GM23338 (cell line): Measurements from ENCODE around the gene GPR63. TPM values are rescaled to one million over a fixed set of nuclear protein-coding genes. Genes with fewer than 3 reads are reported as not detected.

Experiments used
- ATAC-seq: fragments of 200-7000 bp; cut with Tn5 transposase; 3 replicates; pipeline ENCODE4 v1.9.1; 2020
- DNase-seq: peaks from one replicate; pipeline ENCODE4 v3.0.0-alpha.2; 2015; ENCODE audit warnings: low spot score
- H2AFZ ChIP-seq: fragments of 200-600 bp; sonication (generic); 2 replicates; pipeline ENCODE4 v1.8.0; 2016; ENCODE audit warnings: antibody characterized with exemption, mild to moderate bottlenecking, moderate library complexity
- H3F3A ChIP-seq: fragments of 200-600 bp; sonication (generic); replicated peaks from 2 replicates; pipeline ENCODE4 v1.8.0; 2017; ENCODE audit warnings: antibody characterized with exemption, mixed run types, low read depth
- H3K27ac ChIP-seq: fragments of 200-600 bp; sonication (generic); 2 replicates; pipeline ENCODE4 v1.6.1; 2016; ENCODE audit warnings: low read depth
- H3K27me3 ChIP-seq: fragments of 200-600 bp; sonication (generic); 2 replicates; pipeline ENCODE4 v1.8.0; 2016; ENCODE audit warnings: mild to moderate bottlenecking, mixed run types, moderate library complexity; ENCODE audit not compliant: insufficient read depth
- H3K36me3 ChIP-seq: fragments of 200-600 bp; sonication (generic); 2 replicates; pipeline ENCODE4 v1.8.0; 2016; ENCODE audit warnings: mild to moderate bottlenecking; ENCODE audit not compliant: insufficient read depth
- H3K4me1 ChIP-seq: fragments of 200-600 bp; sonication (generic); 2 replicates; pipeline ENCODE4 v1.8.0; 2016; ENCODE audit warnings: mild to moderate bottlenecking, moderate library complexity; ENCODE audit not compliant: insufficient read depth
- H3K4me2 ChIP-seq: fragments of 200-600 bp; sonication (generic); 2 replicates; pipeline ENCODE4 v1.7.1; 2017; ENCODE audit warnings: mixed run types
- H3K4me3 ChIP-seq: fragments of 200-600 bp; sonication (generic); 2 replicates; pipeline ENCODE4 v1.6.1; 2016; ENCODE audit warnings: mixed run types
- H3K79me2 ChIP-seq: fragments of 200-600 bp; sonication (generic); replicated peaks from 2 replicates; pipeline ENCODE4 v1.8.0; 2017; ENCODE audit warnings: mild to moderate bottlenecking; ENCODE audit not compliant: insufficient read depth
- H3K9me2 ChIP-seq: fragments of 200-600 bp; sonication (generic); 2 replicates; pipeline ENCODE4 v1.8.0; 2017; ENCODE audit not compliant: insufficient read depth
- H4K20me1 ChIP-seq: fragments of 200-600 bp; sonication (generic); replicated peaks from 2 replicates; pipeline ENCODE4 v1.8.0; 2017; ENCODE audit warnings: mild to moderate bottlenecking; ENCODE audit not compliant: insufficient read depth
- H3K27ac Mint-ChIP-seq: 2 replicates; pipeline ENCODE4 v1.8.0; 2020; ENCODE audit warnings: inconsistent platforms, mild to moderate bottlenecking, moderate library complexity, mixed read lengths
- H3K27me3 Mint-ChIP-seq: 3 replicates; pipeline ENCODE4 v1.8.0; 2022; ENCODE audit warnings: low read depth, mild to moderate bottlenecking, moderate library complexity, mixed read lengths, inconsistent platforms; ENCODE audit not compliant: insufficient read depth, poor library complexity
- H3K36me3 Mint-ChIP-seq: 3 replicates; pipeline ENCODE4 v1.8.0; 2021; ENCODE audit warnings: low read depth, mild to moderate bottlenecking, inconsistent platforms, moderate library complexity, mixed read lengths
- H3K4me1 Mint-ChIP-seq: 3 replicates; pipeline ENCODE4 v1.8.0; 2020; ENCODE audit warnings: mild to moderate bottlenecking, inconsistent platforms, mixed read lengths
- H3K4me3 Mint-ChIP-seq: 3 replicates; pipeline ENCODE4 v1.8.0; 2021; ENCODE audit warnings: moderate library complexity, mild to moderate bottlenecking, inconsistent platforms, mixed read lengths
- H3K9me3 Mint-ChIP-seq: 3 replicates; pipeline ENCODE4 v1.8.0; 2020; ENCODE audit warnings: moderate library complexity, mild to moderate bottlenecking, inconsistent platforms, mixed read lengths
- EZH2 ChIP-seq: fragments of 200-600 bp; sonication (generic); IDR thresholded peaks from one replicate; pipeline ENCODE4 v1.8.0; 2017; ENCODE audit warnings: antibody characterized with exemption, mild to moderate bottlenecking, low read depth; ENCODE audit not compliant: unreplicated experiment
- EZH2phosphoT487 ChIP-seq: fragments of 200-600 bp; sonication (generic); IDR thresholded peaks from one replicate; pipeline ENCODE4 v1.8.1; 2018; ENCODE audit warnings: antibody characterized with exemption; ENCODE audit not compliant: unreplicated experiment
- JUNB ChIP-seq: IDR thresholded peaks from one replicate; pipeline ENCODE4 v1.6.1; 2016; ENCODE audit warnings: antibody characterized with exemption; ENCODE audit not compliant: unreplicated experiment
- NANOG ChIP-seq: IDR thresholded peaks from 2 replicates; pipeline ENCODE4 v1.6.1; 2016; ENCODE audit warnings: antibody characterized with exemption, borderline replicate concordance
- POLR2AphosphoS5 ChIP-seq: IDR thresholded peaks from 2 replicates; pipeline ENCODE4 v1.6.1; 2016; ENCODE audit warnings: antibody characterized with exemption, low read depth
- STAT1 ChIP-seq: IDR thresholded peaks from one replicate; pipeline ENCODE4 v1.6.1; 2016; ENCODE audit warnings: antibody characterized with exemption; ENCODE audit not compliant: unreplicated experiment
- ZNF114 ChIP-seq: fragments of 250-450 bp; sonication (Bioruptor Pico); IDR thresholded peaks from 2 replicates; pipeline ENCODE4 v1.5.0; 2020; ENCODE audit warnings: mild to moderate bottlenecking, moderate library complexity
- ZNF462 ChIP-seq: fragments of 250-450 bp; sonication (Bioruptor Pico); IDR thresholded peaks from 2 replicates; pipeline ENCODE4 v1.5.0; 2020; ENCODE audit warnings: mild to moderate bottlenecking, moderate library complexity
- polyA plus RNA-seq: library from polyadenylated mRNA; unstranded; fragments of >200 nt; fragmentation: Nextera tagmentation; extraction: Ambion mirVana; gene quantifications from 2 replicates; pipeline ENCODE4 v1.2.1, GENCODE V29; 2016
- total RNA-seq: library from RNA; depleted of rRNA; stranded (reverse); fragments of >200 nt; shearing (Covaris generic); gene quantifications from 2 replicates; pipeline ENCODE4 v1.2.3, GENCODE V29; 2014
- TF ChIP-seq, protein P1 (sequence below), 2 experiments: fragments of 200-600 bp in 1 of 2; sonication (generic) in 1 of 2; conservative IDR thresholded peaks; 2 replicates each; pipeline versions ENCODE4 v1.5.1 to v1.6.1; 2016 to 2017; ENCODE audit warnings: antibody characterized with exemption in 2 of 2, low read depth in 2 of 2, mild to moderate bottlenecking in 2 of 2, moderate library complexity in 1 of 2

GPR63 gene
- total and polyA plus RNA-seq, 2 experiments from 2014 or later, result 5.4 to 19.3 TPM

GRCh38 chr6:96787846-96788580 lies 49.3 kb downstream of the GPR63 start:
- H3K27ac Mint-ChIP-seq, result no peak overlapping the region
- Histone ChIP-seq H3K27ac (no peak overlapping the region), H3K4me2 (no peak overlapping the region; the same call in 1 of the 2 replicates), H4K20me1 (no peaks in the 10 kb centered on the region; the same call in 1 of the 2 replicates), H3K36me3 (no peaks in the 10 kb centered on the region), H2AFZ (no peak overlapping the region), H3F3A (no peaks in the 10 kb centered on the region), H3K4me1 (peaks cover 15% of the 10 kb centered on the region), H3K27me3 (no peaks in the 10 kb centered on the region), H3K4me3 (no peak overlapping the region), H3K79me2 (no peaks in the 10 kb centered on the region), H3K9me2 (no peaks in the 10 kb centered on the region)
- no peak for TF ChIP-seq EZH2phosphoT487
- no peak for TF ChIP-seq STAT1
- TF ChIP-seq ZNF114 (CRISPR knock-in tag), result no peak
- no peak for TF ChIP-seq NANOG
- no peak for TF ChIP-seq JUNB
- peak; percentile 53; the same call in 2 of the 3 replicates for ATAC-seq
- peaks cover 10% of the 10 kb centered on the region; the same call in 1 of the 3 replicates for H3K36me3 Mint-ChIP-seq
- no peak overlapping the region for H3K4me3 Mint-ChIP-seq
- no peaks in the 10 kb centered on the region for H3K9me3 Mint-ChIP-seq
- DNase-seq, result peak; percentile 15
- H3K27me3 Mint-ChIP-seq, result no peaks in the 10 kb centered on the region
- H3K4me1 Mint-ChIP-seq, result peaks cover 18% of the 10 kb centered on the region; the same call in 2 of the 3 replicates

DNA sequence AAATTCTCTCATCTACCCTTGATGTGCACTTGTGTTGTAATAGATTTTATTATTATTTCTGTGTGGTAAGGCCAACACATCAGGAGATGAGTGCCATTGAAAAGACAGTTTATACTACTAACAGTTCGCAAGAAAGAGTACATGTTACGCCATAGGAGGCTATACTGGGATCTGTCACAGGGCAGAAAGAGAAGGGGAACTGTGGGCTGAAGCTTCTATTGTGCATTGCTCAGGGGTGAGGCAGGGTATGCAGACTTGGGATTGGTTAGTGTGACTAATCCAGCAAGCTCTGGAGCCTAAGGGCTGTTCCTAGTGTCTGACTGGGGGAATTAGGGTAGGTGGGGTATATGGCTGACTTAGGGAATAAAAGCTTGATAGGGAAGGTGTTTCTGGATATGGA lies 50.9 kb downstream of the GPR63 start:
- Histone ChIP-seq H3F3A (no peaks in the 10 kb centered on the region), H3K9me2 (0 out of 2 replicates have a peak, but pooled peaks cover 3% of the 10 kb centered on the region), H3K4me2 (no peak overlapping the region), H3K27me3 (no peaks in the 10 kb centered on the region), H2AFZ (no peak overlapping the region), H3K27ac (no peak overlapping the region), H3K4me1 (peaks cover 15% of the 10 kb centered on the region), H4K20me1 (no peaks in the 10 kb centered on the region; the same call in 1 of the 2 replicates), H3K4me3 (no peak overlapping the region), H3K79me2 (no peaks in the 10 kb centered on the region), H3K36me3 (no peaks in the 10 kb centered on the region)
- no peaks in the 10 kb centered on the region for H3K9me3 Mint-ChIP-seq
- H3K27me3 Mint-ChIP-seq, result no peaks in the 10 kb centered on the region
- peaks cover 18% of the 10 kb centered on the region; the same call in 2 of the 3 replicates for H3K4me1 Mint-ChIP-seq
- no peak overlapping the region for H3K4me3 Mint-ChIP-seq
- DNase-seq, result no peak
- no peak overlapping the region for H3K27ac Mint-ChIP-seq
- H3K36me3 Mint-ChIP-seq, result peaks cover 4% of the 10 kb centered on the region; the same call in 1 of the 3 replicates
- no peak for ATAC-seq
- no peak for TF ChIP-seq ZNF114 (CRISPR knock-in tag)
- TF ChIP-seq, protein P1, sequence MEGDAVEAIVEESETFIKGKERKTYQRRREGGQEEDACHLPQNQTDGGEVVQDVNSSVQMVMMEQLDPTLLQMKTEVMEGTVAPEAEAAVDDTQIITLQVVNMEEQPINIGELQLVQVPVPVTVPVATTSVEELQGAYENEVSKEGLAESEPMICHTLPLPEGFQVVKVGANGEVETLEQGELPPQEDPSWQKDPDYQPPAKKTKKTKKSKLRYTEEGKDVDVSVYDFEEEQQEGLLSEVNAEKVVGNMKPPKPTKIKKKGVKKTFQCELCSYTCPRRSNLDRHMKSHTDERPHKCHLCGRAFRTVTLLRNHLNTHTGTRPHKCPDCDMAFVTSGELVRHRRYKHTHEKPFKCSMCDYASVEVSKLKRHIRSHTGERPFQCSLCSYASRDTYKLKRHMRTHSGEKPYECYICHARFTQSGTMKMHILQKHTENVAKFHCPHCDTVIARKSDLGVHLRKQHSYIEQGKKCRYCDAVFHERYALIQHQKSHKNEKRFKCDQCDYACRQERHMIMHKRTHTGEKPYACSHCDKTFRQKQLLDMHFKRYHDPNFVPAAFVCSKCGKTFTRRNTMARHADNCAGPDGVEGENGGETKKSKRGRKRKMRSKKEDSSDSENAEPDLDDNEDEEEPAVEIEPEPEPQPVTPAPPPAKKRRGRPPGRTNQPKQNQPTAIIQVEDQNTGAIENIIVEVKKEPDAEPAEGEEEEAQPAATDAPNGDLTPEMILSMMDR (conservative IDR thresholded peaks at IDR 0.05; ENCODE audit: low read depth in 2 of 2), result no peak
- no peak for TF ChIP-seq ZNF462
- TF ChIP-seq STAT1, result no peak
- TF ChIP-seq NANOG, result no peak
- no peak for TF ChIP-seq POLR2AphosphoS5
- TF ChIP-seq EZH2phosphoT487, result no peak
- no peak for TF ChIP-seq EZH2
